ENCODE measurements around the gene MOB2.
"Not testable (repeated sequence)": the region's sequence is repeated elsewhere in the genome, so short reads cannot be mapped to it uniquely, and the experiment has no call there.

MOB2 gene

DNA sequence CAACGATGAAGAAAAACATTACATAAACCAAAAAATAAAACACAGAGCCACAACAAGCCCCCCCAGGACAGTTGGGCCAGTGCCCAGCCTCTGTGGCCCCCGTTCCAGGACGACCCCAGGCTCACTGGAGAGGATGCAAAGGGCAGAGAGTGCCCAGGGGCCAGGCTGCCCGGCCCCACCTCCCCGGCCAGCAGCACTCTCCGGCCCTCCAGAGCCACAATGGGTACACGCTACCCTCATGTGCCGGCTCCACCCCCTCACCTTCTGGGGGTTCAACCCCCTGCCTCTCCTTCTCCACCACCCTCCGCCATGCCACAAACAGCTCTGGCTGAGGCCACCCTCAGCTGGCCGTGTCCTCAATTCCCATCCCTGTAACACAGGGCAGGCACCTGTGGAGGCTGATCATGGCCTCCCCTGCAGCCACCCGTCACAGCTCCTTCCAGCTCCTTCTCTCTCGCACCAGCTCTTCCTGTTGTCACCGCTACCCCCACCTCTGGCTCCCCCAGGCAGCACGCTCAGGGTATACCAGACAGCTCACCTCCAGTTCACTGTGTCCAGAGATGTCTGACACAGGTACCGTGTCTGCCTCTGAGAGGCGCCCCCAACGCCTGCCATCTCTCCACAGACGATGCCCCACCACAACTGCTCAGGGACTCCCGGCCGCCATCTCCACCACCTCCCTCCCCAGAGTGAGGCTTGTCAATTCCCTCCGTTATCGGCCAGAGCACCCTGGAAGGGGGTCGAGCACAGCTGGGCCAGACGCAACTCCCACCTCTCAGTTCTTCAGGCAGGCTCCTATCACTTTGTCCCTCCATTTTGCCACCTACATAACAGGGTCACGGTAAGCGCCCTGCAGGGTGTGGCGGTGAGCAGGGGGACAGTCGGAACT, 30.8 kb upstream of the MOB2 start:
- DNase-seq = no peak

DNA sequence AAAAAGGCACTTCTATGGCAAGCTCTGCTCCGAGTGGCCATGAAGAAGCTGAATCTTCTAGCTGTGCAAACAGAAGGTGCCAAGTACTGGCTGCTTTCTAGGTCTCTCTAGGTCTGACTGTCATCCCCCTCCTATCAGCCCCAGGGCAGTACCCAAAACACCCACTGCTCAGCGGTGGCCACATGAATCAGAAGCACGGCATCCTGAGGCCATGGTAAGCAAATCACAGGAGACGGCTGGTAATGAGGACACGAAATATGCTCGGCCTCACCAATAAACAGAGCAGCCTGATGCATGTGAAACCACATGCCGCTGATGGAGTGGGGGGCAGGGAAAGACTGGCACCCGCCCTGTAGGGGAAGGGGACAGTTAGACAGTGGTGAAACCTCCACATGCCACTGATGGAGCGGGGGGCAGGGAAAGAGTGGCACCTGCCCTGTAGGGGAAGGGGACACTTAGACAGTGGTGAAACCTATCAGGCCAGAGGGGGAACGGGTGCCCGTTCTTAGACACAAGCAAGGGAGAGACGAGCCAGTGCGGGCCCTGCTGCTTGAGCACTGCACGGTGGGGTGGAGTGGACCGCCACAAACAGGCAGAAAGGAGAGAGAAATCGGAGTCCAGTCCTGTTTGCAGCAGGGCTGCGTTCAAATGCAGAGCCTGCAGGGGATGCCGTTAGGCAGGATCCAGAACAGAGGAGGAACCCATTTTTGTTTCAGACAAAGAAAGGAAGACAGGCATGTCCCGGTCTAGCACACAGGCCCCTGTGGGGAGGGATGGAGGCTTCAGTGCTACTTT, 29.9 kb upstream of the MOB2 start:
- DNase-seq = no peak

DNA sequence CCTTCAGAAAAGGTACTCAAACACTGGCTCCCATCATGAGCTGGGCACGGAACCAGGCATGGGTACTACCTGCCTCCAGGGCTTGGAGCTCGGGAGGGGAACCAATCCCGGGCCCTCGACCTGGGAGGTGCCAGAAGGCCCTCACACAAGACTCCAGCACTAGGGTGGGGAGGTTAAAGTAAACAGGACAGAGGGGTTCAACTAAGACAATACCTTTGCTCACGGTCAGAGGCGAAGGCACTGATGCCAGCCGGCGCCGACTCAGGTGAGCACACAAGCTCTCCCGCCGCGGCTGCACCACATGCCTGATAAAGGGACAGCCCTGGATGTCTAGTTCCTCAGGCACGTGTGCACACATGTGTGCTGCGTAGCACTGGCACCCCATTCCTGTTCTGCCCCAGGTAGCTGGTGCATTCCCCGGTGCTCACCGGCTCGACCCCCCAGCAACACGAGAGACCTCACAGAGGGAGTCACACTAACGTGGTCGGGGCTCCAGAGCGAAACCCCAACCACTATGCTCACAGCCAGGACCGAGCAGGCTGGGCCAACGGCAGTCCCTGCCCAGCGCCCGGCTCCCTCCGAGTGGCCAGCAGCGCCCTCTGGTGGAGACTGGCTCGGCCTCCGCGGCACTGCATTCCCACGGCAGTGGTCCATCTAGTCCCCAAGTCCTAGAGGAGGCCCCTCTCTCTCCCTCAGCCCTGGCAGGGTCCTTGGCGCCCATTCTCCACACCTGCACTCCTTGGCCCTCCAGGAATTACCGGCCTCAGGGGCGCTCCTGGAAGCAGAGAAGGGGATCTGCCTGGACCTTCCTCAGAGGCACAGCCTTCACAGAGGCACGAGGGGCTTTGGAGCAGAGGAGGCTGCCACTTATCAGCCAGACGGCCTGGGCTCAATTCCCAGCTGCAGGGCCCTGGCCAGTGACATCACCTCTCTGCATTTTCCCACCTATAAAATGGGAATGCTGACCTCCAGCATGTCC, 28.8 kb upstream of the MOB2 start:
- no peak for DNase-seq

DNA sequence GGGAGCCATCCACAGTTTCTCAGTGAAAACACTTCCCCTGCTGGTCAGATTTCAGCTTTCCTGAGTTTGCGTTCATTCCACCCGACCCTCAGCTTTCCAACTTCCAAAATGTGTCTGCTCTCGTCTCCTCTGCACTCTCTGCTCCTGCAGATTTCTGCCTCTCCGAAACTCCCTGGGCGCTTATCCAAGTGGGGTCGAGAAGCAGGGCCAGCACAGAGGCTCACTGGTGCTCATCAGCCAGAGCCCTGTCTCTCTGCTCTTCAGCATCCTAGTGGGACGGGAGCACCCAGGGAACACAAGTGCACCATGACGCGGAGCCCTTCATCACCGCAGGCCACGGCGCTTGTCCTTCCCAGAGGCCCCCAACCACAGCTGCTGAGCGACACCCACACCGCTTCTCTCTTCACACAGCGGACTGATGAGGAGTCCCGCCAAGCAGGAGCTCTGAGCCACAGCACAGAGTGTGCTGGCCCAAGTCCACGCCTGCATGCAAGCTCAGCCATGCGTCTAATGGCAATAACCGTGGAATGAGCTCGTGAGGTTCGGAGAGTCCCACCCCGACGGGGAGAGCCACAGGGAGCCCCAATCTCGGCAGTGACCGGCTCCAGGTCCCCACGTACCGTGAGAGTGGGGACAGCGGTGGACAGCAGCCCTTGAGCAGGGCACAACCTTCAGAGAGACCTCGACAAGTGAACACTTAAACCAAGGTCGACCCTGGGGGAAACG, 27.9 kb upstream of the MOB2 start:
- no peak for DNase-seq

DNA sequence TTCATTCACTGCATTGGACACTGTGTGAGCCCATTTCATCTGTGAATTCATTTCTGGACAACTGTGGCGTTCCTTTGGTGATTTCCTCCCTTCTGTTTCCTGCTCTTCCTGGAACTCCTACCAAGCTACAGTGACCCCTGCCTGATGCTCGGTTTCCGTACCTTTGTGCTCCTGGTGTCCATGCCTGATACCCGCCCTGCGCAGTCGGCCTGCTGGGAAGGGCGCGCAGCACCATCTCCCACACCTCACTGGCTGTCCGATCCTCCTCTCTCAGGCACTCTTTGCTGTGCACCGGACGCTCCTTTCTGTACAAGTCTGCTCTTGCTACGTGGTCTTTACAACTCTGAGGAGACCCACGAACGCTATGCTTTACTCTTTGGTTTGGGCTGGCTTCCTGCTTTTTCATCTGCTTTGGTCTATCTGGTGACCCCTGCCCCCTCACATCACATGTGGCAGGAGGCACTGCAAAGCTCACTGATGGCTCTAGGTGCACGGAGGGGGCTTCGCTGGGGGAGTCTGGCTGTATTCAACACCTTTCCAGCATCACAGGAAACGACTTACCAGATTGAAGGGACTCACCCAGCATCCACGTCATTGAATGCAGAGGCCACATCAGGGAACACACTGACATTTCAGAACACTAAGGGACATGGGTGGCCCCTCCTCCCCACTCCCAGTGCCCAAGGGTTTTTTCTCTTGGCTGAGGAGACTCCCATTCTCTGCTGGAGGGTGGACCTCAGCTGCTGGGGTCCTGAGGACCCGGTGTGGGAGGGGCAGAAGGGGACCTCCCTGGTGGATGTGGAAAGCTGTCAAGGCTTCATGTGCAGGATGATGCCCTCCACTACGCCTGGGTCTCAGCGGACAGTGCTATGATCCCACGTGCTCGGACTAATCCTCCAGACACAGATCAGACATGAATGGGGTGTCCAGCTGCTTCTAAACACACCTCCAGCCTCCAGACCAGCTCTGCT, 27.0 kb upstream of the MOB2 start:
- DNase-seq = no peak

DNA sequence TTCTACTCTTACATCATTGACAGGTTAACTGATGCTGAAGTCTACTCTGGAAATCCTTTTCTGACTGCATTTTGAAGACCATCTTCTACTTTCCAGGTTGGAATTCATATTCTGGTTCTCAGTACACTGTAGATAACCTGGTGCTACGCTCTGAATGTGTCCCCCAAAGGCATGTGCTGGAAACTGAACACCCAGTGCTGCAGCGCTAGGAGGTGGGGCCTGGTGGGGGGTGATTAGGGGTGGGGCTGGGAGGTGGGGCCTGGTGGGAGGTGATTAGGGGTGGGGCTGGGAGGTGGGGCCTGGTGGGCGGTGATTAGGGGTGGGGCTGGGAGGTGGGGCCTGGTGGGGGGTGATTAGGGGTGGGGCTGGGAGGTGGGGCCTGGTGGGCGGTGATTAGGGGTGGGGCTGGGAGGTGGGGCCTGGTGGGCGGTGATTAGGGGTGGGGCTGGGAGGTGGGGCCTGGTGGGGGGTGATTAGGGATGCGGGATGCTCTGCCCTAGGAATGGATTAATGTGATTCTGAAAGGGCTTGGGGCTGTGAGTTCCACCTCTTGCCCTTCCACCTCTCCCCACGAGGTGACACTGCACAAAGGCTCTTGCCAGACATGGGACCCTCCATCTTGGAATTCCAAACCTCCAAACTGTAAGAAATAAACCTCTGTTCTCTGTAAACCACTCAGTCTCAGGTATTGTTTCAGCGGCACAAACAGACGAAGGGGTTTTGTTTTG, 26.1 kb upstream of the MOB2 start:
- not testable (repeated sequence) for DNase-seq

DNA sequence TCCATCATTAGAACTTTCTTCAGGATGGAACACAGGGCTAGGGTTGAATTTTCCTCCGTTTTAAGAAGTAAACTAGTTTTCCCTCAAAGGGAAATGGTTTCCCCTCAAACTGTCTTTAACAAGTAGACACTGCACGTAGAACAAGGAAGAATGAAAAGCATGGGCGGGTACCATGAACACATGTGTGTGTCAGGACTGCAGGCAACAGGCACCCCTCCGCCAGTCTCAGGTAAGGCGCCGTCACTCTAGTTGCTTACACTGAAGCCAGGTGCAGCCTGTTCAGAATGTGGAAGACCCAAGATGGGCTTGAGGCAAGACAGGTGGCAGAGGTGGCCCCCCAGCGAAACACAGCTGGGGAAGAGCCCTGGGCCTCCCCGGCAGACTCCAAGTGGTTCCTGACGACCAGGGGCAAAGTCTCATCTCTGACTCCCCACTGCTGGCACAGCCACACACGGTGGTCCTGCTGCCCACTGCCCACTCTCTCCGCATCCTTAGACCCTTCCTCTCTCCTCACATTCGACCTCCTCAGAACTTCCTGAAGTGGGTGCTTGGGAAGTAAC, 25.4 kb upstream of the MOB2 start:
- no peak for DNase-seq

DNA sequence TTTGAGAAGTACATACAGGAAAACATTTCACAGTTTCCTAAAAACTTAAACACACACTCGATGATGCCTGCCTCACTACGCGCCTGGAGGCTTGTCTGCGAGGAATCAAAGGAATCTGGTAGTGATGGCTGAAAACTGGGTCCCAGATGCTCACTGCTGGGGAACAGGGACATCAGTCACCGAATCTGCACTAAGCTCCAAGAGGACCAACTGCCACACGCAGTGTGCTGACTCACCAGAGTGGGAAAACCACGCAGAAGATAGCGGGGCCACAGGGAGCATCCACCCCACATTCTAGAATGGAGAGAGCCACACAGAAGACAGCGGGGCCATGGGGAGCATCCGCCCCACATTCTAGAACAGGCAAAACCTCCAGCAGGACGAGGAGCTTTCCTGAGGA, 24.3 kb upstream of the MOB2 start:
- no peak for DNase-seq

DNA sequence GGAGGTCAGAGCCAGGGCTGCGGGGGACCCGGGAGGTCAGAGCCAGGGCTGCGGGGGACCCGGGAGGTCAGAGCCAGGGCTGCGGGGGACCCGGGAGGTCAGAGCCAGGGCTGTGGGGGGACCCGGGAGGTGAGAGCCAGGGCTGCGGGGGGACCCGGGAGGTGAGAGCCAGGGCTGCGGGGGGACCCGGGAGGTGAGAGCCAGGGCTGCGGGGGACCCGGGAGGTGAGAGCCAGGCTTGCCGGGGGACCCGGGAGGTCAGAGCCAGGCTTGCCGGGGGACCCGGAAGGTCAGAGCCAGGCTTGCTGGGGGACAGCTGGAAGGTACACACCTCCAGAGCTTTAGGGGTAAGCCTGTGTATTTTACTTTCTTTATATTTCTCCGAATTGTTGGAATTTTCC, 23.8 kb upstream of the MOB2 start:
- not testable (repeated sequence) for DNase-seq

DNA sequence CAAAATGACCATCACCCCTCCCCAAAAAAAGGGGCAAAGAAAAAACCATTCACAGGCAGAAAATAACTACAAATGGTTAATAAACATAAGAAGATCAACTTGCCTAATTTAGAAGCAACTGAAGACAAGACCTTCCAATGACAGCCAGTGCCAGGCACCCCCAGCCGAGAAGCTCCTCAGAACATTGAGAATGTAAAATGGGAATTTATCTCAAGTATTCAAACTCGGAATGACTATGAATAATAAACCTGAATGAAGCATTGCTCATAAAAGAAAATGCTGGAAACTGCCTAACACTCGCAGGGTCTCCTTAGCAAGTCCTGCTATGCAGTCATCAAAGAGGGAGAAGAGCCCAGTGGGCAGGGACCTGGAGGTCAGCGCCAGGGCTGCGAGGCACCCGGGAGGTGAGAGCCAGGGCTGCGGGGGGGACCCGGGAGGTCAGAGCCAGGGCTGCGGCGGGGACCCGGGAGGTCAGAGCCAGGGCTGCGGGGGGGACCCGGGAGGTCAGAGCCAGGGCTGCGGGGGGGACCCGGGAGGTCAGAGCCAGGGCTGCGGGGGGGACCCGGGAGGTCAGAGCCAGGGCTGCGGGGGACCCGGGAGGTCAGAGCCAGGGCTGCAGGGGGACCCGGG, 23.2 kb upstream of the MOB2 start:
- DNase-seq = no peak

DNA sequence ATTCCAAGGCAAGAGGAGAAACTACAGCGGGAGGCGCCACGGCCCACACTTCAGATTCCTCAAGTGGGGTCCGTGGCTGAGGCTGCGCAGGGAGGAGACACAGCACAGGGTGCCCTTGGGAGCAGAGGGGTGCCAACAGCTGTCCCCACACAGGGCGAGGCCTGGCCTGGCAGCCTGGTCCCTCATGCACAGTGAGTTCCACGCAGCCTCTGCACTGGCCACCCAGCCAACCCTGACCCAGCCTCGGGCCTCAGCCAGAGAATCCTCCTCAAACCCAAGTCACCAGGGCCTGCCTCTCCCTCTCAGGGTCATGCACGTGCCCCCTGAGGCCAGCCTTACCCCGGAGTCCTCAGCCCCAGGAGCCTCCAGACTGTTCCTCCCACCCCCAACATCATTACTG, 22.4 kb upstream of the MOB2 start:
- DNase-seq = no peak

DNA sequence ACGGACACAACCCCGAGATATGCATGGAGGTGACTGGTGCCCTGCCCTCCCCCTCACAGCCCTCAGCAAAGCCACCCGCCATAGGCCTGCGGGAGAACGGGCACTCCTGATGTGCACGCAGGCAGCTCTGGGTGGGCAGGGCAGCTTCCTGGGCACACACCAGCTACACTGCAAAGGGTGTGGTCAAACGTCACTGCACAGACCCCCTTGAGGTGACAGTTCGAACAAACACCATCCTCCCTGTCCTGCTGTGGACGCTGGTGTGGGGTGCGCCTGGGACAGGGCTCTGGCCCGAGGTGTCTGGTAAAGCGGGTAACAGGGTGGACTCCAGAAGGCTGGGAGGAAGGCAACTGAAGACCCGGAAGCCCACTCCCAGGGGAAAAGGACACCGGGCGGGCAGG, 21.9 kb upstream of the MOB2 start:
- no peak for DNase-seq

DNA sequence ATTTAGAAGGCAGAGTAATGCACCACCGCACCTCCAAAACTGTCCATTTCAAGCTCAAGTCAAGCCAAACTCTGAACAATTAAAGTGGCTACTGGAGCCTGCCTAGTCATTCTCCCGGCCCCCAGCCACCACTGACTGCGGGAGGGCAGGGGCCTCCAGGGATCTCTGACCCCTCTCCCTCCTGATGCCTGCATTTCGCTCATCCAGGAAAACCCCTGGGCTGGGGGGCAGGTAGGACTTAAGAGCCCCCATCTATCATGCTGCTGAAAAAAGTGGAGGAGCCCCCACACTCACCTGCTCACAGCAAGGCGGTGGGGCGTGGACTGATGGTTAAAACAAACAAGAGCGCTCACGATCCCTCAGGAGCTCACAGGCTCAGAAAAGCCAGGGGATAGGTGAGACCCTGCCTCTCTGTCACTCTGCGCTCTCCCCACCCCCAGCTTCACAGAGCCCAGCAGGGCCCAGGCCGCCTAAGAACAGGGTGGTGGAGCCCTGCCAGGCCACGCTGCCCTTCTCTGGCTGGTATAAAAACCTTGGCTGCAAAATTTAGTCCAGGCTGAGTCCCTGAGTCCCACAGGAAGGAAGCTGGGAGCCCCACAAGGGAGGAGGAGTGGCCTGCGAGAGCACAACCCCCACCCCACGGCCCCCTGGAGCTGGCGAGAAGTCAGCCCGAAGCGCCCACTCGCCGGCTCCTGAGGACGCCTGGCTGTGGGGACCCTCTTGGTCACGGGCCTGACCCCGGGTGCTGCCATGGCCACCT, 21.0 kb upstream of the MOB2 start:
- no peak for DNase-seq

DNA sequence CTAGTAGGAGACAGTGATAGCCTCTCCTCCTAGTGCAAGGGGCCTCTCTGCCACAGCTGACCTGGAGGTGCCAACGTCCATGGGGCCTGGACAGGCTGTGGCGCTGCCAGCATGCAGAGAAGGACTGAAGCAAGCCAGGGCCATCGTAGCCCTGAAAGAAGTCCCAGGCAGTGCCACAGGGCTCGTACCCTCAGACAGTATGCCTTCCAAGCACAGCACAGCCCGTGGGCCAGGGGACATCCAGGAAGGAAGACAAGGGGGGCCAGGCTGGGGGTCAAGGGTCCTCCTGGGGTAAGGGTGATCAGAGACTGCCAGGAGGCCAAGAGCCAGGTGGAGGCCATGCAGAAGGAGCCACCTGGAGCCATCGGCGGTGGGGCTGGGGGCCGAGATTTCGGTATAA, 20.4 kb upstream of the MOB2 start:
- no peak for DNase-seq

DNA sequence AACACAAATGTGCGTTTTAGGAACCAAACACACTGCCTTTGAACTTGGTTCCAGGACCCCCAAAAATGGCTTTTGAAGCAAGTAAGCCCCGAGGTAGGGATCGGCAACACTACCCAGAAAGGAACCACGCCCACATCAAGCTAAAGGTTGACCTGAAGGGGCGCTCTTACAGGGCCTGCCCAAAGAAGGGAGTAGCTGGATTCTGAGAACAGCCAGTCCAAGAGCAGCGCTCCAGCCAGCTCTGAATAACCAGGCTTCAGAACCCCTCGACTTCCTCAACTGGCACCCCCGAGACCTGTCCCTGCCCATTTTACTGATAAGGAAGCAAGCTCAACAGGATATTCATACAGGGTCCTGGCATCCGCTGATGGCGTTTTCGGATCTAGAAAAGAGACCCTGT, 18.9 kb upstream of the MOB2 start:
- no peak for DNase-seq

DNA sequence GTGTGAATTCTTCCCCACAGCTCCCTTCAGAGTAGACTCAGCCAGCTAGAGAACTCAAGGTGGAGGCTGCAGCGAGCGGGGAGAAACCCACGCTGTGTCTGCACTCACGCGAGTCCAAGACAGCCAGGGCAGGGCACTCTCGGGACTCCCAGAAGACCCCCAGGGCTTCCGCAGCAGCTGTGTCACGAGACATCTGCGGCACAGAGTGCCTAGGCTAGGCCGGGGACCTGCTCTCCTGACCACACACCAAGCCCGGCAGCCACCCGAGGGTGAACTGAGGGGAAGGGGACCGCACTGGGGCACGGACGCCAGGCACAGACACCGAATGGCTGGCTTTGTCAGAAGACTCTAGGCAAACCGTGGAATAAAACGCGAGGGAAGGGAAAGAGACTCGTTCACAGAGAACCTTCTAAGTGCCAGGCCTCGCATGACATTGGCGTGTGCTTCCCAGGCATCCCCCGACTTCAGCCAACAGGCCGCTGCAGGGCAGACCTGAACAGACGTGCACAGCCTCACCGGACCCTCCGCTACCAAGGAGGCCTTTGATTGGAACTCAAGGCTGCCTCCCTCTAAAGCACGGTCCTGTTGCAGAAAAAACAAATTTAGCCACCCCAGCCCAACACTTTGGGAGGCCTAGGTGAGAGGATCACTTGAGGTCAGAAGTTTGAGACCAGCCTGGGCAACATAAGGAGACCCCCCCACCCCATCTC, 18.2 kb upstream of the MOB2 start:
- DNase-seq = no peak

DNA sequence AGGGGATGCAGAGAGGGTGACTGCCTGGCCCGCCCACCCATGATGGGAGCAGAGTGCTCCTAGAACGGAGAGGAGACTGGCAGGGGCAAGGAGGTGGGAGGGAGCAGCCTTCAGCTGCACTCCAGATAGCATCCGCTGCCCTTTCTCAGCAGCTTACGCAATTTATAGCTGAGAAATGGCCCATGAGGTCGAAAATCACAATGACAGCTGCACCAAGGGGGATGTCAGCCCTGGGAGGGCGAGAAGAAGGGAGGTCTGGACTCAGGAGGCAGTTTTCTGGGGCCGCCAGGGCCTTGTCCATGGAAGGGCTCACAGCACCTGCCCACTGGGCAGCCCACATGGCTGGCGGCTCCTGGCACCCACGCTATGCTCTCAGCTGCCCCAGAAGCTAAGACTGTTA, 17.6 kb upstream of the MOB2 start:
- no peak for DNase-seq

DNA sequence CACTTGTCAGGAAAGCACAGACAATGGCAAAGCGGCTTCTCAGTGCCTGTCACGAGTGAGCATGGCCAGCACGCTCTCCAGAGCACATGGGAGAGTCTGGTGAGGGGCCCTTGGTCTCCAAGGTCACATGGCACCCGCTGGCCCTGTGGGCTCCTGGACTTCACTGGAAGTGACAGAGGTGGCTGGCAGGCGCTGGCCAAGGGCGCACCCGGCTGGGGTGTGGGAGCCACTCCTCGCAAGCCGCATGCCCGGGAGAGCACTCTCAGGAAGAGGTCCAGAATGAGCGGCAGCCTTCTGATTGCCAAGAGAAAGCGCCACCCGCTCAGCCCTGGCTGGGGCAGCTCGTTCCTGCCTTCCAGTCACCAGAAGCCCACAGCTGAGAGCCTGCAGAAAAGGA, 17.1 kb upstream of the MOB2 start:
- DNase-seq = no peak
